Activated CD8-positive, alpha-beta memory T cell treated with anti-CD3 and anti-CD28 coated beads, Interleukin-2, amount 50 U/mL, for 1 hour (primary cell): ENCODE measurements around the gene SPATA32.
"Not testable (repeated sequence)": the region's sequence is repeated elsewhere in the genome, so short reads cannot be mapped to it uniquely, and the experiment has no call there.

Experiments
- DNase-seq: peaks from one replicate; pipeline ENCODE4 v3.0.0-alpha.2; 2020; ENCODE audit errors: extremely low read depth

Gene SPATA32

DNA sequence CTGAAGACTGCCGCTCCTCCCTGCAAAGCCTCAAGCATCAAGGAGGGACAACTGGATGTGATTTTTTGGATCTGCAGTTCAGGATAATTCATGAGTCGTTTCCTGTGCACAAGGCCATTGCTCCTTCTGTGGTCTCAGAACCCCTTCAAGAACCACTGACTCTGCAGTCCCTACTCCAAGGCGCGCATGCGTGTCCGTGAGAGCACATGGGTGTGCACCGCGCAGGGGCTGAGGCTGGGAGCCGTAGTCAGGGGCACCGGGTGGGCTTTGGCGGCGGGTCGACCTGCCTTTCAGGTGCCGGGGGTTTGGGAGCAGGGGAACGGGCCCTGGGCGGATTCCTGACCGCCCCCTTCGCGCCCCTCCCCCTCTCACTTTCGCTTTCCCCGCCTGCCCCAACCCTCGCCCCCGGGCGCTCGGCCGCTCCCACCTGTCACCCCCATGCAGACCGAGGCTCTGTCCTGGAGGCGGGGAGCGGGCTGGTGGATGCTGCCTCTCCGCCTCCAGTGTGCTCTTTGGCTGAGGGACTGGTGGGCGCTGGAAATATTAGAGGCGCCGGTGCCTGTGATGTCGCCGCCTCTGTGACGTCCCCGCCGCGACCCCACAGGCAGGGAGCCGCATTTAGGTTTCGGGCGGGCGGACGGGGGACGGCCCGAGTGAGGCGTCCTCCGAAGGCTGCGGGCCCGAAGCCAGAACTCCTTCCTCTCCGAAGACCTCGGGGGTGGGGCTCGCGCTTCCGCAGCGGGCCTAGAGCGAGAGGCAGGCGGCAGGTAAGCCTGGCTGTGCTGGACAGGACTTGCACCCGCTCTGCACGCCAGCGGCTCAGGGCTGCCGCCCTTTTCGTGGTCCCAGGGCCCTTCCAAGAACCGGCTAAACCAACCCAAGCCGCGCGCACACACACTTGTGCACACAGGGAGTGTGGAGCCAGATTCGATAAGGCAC is at the start of gene SPATA32:
Gene SPATA32 (minus strand): TSS at position 518 of the 939 bp plus-strand sequence. CDS start 78 bp downstream, at position 440.
- no peak for DNase-seq

GRCh38 chr17:45311401-45311759 is 49.5 kb upstream of the SPATA32 start:
- DNase-seq, result no peak

GRCh38 chr17:45310380-45311324 is 48.8 kb upstream of the SPATA32 start:
- no peak for DNase-seq

DNA sequence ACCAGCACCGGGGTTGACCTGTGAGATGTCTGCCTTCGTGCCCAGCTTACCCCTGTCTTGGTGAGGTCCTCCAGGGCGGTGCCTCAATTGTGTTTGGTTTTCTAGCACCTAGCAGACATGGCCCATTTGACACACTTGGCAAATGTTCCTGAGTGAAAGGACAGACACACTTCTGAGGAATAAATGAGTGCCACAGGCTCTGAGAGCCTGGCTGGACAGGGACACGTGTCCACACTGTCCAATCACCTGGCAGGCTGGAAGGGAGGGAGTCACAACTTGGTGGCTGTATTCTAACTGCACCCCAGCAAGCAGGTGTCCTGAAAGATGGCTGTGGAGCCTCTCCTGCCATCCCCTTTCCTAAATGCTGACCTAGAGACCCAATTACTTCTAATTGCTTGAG is 47.5 kb upstream of the SPATA32 start:
- DNase-seq, result no peak

DNA sequence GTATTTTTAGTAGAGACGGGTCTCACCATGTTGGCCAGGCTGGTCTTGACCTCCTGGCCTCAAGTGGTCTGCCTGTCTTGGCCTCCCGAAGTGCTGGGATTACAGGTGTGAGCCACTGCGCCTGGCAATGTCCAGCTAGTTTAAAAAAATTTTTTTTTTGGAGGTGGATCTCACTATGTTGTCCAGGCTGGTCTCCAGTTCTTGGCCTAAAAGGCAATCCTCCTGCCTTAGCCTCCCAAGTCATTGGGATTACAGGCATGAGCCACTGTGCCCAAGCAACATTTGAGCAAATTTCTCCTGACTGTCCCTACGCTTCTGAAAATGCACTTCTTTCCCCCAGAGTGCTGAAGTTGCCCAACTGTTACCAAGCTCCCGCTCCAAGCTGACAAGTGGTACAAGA is 46.9 kb upstream of the SPATA32 start:
- DNase-seq, result no peak

- DNase-seq, result no peak
Observed at GRCh38 chr17:45308016-45308365, 46.1 kb upstream of the SPATA32 start.

DNA sequence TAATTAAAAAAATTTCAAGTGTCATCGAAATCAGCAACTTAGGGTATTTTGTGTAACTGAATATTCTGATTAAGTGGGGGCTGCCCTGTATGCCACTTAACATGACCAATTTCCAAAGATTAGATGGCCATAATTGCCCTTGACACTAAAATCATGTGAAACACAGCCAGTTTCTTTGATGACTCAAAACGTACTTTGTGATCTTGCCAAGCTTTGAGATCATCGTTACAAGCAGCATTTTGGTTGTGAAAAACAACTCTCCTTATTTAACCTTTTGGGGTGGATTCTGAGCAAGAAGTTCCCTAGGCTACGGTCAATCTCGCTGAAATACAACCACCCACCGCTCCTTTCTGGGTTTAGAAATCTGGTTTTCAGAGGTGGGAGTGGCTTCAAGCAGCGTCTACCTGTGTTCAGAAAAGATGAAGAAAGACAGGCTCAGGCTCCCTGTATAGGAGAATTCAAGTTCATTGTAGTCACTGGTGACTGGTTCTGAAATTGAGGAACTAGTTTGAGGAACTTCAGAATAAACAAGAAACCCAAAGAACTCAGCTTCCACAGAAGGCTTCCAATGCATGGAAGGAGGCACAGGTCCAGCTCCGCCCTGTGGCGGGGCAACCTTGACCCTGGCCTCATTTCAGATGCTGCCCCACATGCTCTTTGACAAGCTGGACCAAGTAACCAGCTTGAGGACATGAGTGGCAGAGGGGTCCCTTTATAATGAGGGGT is 45.6 kb upstream of the SPATA32 start:
- DNase-seq, result no peak

DNA sequence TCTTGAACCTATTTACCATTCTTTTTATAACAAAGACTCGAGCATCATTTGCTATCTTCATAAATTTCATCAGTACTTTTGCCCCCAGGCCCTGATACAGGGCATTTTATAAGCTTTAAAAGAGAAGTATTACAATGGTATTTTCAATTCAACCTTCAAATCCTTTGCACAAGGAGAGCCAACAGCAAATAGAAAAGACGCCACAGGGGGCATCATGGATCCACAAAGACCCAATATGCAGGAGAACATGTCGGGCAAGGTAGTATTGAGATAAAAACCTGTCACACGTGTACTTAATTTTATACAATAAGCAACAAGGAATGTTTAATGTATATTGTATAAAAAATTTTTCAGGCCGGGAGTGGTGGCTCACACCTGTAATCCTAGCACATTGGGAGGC is 44.7 kb upstream of the SPATA32 start:
- DNase-seq, result no peak

GRCh38 chr17:45306094-45306493 is 44.2 kb upstream of the SPATA32 start:
- DNase-seq, result no peak

DNA sequence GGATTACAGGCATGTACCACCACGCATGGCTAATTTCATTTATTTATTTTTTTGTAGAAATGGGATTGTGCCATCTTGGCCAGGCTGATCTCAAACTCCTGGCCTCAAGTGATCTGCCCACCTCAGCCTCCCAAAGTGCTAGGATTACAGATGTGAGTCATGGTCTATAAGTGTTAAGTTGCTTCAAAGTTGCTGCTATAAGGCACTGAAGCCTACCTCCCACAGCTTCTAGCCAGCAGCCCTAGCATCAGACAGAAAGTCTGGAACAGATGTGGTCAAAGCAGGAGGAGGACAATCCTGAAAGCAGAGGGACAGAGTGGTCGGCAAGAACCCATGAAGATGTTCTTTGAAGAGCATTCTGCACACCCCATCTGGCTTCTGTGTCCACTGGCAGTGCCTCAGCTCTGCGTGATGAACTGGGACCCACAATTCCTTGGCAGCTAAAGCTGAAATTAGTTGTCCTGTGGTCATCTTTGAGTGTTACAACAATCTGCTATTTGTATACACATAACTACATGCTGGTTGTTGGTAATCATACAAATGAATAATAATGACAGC is 43.7 kb upstream of the SPATA32 start:
- no peak for DNase-seq

GRCh38 chr17:45302649-45303173 is 40.8 kb upstream of the SPATA32 start:
- no peak for DNase-seq

- DNase-seq, result not testable (repeated sequence)
Observed at GRCh38 chr17:45302220-45302619, 40.3 kb upstream of the SPATA32 start.

DNA sequence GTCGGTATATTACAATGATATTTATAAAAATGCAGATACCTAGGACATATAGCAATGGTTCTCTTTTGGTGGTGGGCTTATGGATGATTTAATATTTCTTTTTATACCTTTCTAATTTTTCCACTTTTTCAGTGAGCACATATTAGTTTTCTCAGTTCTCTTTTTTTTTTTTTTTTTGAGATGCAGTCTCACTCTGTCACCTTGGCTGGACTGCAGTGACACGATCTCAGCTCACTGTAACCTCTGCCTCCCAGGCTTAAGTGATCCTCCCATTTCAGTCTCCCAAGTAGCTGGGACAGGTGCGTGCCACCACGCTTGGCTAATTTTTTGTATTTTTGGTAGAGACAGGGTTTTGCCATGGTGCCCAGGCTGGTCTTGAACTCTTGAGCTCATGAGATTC is 39.8 kb upstream of the SPATA32 start:
- no peak for DNase-seq

GRCh38 chr17:45300060-45300751 is 38.3 kb upstream of the SPATA32 start:
- no peak for DNase-seq

GRCh38 chr17:45299361-45299760 is 37.5 kb upstream of the SPATA32 start:
- DNase-seq, result no peak

DNA sequence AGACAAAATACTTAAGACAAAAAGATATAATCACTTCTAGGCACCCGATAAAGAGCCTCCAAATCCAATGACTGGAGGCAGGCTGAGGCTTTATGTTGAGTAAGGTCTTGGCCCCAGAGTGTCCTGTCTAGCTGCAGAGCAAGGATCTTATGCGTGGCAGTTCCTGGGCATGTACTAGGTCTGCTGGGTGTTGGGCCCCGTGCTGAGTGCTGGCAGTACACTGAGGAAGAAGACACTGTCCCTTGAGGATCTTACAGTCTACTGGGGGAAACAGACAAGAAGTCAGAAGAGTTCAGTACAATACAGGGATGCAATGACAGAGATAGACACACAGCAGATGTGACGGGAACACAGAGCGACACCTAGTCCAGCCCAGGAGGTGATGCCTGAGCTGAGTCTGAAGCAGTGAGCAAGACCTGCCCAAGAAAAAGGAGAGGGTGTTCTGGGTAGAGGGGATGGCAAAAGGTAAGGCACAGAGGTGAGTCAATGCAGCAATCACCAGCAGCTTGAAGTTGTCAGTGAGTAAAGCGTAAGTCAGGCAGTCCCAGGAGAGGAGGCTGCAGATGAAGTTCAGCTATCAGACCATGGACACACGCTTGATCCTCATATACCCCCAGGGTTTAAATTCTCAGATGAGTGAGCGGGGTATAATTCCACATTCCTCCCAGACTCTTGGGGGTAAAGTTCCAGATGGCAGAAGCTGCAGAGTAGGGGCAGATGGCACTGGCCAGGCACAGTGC is 36.8 kb upstream of the SPATA32 start:
- DNase-seq, result no peak

DNA sequence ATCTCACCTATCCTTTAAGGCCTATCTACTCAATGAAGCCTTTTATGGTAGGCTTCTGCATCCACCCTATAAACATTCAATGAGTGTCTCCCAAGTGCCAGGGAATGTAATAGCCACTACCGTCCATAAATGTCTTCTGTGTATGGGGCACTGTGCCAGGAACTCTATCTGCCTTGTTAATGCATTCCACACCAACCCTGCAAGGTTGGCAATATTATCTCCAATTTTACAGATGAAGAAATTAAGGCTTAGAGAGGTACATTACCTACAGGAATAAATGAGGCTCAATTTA is 34.9 kb upstream of the SPATA32 start:
- no peak for DNase-seq

- no peak for DNase-seq
Observed at GRCh38 chr17:45296003-45296832, 34.3 kb upstream of the SPATA32 start.

GRCh38 chr17:45294506-45294905 is 32.6 kb upstream of the SPATA32 start:
- no peak for DNase-seq
